ENCODE measurements around the gene DRC7.

DNA sequence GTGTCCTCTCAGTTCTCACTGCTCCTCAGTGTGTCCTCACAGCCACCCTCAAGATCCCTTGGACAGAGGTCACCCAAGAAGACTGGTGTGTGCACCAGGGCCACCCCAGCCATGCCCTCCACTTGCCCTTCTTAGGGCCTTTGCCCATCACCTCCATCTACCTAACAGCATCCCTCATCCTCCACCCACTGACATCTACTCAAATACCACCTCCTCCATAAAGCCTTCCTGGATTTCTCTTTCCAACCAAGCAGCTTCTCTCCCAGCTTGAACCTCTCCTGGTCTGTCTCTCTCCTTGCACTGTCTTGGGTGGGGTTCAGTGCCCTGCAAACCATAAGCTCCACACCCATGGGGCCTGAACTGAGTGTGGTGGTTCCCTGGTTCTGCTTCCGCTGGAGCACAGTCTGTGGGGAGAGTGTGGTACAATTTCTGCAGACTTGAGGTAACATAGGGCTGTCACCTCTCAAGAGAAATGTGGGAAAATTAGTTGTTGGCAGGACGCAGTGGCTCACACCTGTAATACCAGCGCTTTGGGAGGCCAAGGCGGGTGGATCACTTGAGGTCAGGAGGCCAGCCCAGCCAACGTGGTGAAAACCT is 55.3 kb downstream of the DRC7 start:
- no peak for TF ChIP-seq EZH2phosphoT487 (IDR thresholded peaks at IDR 0.05; ENCODE audit: borderline replicate concordance, low read length)
- TF ChIP-seq, protein P1, sequence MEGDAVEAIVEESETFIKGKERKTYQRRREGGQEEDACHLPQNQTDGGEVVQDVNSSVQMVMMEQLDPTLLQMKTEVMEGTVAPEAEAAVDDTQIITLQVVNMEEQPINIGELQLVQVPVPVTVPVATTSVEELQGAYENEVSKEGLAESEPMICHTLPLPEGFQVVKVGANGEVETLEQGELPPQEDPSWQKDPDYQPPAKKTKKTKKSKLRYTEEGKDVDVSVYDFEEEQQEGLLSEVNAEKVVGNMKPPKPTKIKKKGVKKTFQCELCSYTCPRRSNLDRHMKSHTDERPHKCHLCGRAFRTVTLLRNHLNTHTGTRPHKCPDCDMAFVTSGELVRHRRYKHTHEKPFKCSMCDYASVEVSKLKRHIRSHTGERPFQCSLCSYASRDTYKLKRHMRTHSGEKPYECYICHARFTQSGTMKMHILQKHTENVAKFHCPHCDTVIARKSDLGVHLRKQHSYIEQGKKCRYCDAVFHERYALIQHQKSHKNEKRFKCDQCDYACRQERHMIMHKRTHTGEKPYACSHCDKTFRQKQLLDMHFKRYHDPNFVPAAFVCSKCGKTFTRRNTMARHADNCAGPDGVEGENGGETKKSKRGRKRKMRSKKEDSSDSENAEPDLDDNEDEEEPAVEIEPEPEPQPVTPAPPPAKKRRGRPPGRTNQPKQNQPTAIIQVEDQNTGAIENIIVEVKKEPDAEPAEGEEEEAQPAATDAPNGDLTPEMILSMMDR (IDR thresholded peaks at IDR 0.05; ENCODE audit: low read depth, low read length, poor library complexity, severe bottlenecking), result no peak

Measured in DOHH2 (cell line).